IPS-15b (cell line): ENCODE results near the gene USP12.
"Not testable (repeated sequence)": the region's sequence is repeated elsewhere in the genome, so short reads cannot be mapped to it uniquely, and the experiment has no call there.

ENCODE experiments used
- H3K27me3 ChIP-seq: one replicate; pipeline ENCODE4 v1.6.1; 2013; ENCODE audit warnings: low read length; ENCODE audit not compliant: control insufficient read depth, insufficient read depth
- H3K36me3 ChIP-seq: one replicate; pipeline ENCODE4 v1.6.1; 2013; ENCODE audit warnings: low read length; ENCODE audit not compliant: control insufficient read depth, insufficient read depth
- H3K4me1 ChIP-seq: one replicate; pipeline ENCODE4 v1.6.1; 2013; ENCODE audit warnings: mild to moderate bottlenecking, low read length; ENCODE audit not compliant: control insufficient read depth, insufficient read depth
- H3K4me3 ChIP-seq: one replicate; pipeline ENCODE4 v1.5.1; 2013; ENCODE audit warnings: low read depth, low read length
- H3K9ac ChIP-seq: one replicate; pipeline ENCODE4 v1.6.1; 2013; ENCODE audit warnings: low read depth, mild to moderate bottlenecking, low read length
- H3K9me3 ChIP-seq: one replicate; pipeline ENCODE4 v1.6.1; 2013; ENCODE audit warnings: mild to moderate bottlenecking, low read length; ENCODE audit not compliant: control insufficient read depth, insufficient read depth

Gene USP12

GRCh38 chr13:27081893-27082679 is 89.5 kb downstream of the USP12 start:
- no peaks in the 10 kb centered on the region for H3K36me3 ChIP-seq
- no peak overlapping the region for H3K9ac ChIP-seq
- H3K27me3 ChIP-seq: no peaks in the 10 kb centered on the region
- H3K4me3 ChIP-seq: no peak overlapping the region
- no peaks in the 10 kb centered on the region for H3K9me3 ChIP-seq
- H3K4me1 ChIP-seq: no peaks in the 10 kb centered on the region

GRCh38 chr13:27080018-27080948 is 91.3 kb downstream of the USP12 start:
- H3K36me3 ChIP-seq: no peaks in the 10 kb centered on the region
- no peaks in the 10 kb centered on the region for H3K4me1 ChIP-seq
- H3K9me3 ChIP-seq: no peaks in the 10 kb centered on the region
- no peaks in the 10 kb centered on the region for H3K27me3 ChIP-seq
- no peak overlapping the region for H3K4me3 ChIP-seq
- H3K9ac ChIP-seq: no peak overlapping the region

GRCh38 chr13:27079421-27079958 is 92.1 kb downstream of the USP12 start:
- Histone ChIP-seq H3K4me3 (no peak overlapping the region), H3K36me3 (no peaks in the 10 kb centered on the region), H3K9ac (no peak overlapping the region), H3K27me3 (no peaks in the 10 kb centered on the region), H3K4me1 (no peaks in the 10 kb centered on the region), H3K9me3 (no peaks in the 10 kb centered on the region)

GRCh38 chr13:27077451-27077850 is 94.2 kb downstream of the USP12 start:
- no peaks in the 10 kb centered on the region for H3K4me1 ChIP-seq
- H3K27me3 ChIP-seq: no peaks in the 10 kb centered on the region
- H3K9me3 ChIP-seq: no peaks in the 10 kb centered on the region
- no peaks in the 10 kb centered on the region for H3K36me3 ChIP-seq
- H3K4me3 ChIP-seq: no peak overlapping the region
- H3K9ac ChIP-seq: no peak overlapping the region

- H3K9ac ChIP-seq: no peak overlapping the region
- H3K36me3 ChIP-seq: no peaks in the 10 kb centered on the region
- H3K4me1 ChIP-seq: no peaks in the 10 kb centered on the region
- H3K4me3 ChIP-seq: no peak overlapping the region
- no peaks in the 10 kb centered on the region for H3K27me3 ChIP-seq
- no peaks in the 10 kb centered on the region for H3K9me3 ChIP-seq
These were observed 95.2 kb downstream of the USP12 start for GRCh38 chr13:27076421-27076820.

- no peaks in the 10 kb centered on the region for H3K36me3 ChIP-seq
These were observed 98.4 kb downstream of the USP12 start for GRCh38 chr13:27073186-27073585.

GRCh38 chr13:27066123-27066522 is 105.5 kb downstream of the USP12 start:
- H3K36me3 ChIP-seq, H3K4me3 ChIP-seq, H3K4me1 ChIP-seq, H3K9ac ChIP-seq, H3K9me3 ChIP-seq, H3K27me3 ChIP-seq: not testable (repeated sequence)

More at GRCh38 chr13:27073186-27073585, 98.4 kb downstream of the USP12 start:
- Histone ChIP-seq H3K4me3 (no peak overlapping the region), H3K27me3 (no peaks in the 10 kb centered on the region), H3K9ac (no peak overlapping the region), H3K4me1 (no peaks in the 10 kb centered on the region), H3K9me3 (no peaks in the 10 kb centered on the region)

GRCh38 chr13:27065582-27065981 is 106.0 kb downstream of the USP12 start:
- H3K4me3 ChIP-seq: no peak overlapping the region
- no peaks in the 10 kb centered on the region for H3K27me3 ChIP-seq
- no peaks in the 10 kb centered on the region for H3K9me3 ChIP-seq
- H3K4me1 ChIP-seq: no peaks in the 10 kb centered on the region
- H3K36me3 ChIP-seq: no peaks in the 10 kb centered on the region
- no peak overlapping the region for H3K9ac ChIP-seq

- Histone ChIP-seq H3K4me1 (no peaks in the 10 kb centered on the region), H3K36me3 (no peaks in the 10 kb centered on the region), H3K9me3 (no peaks in the 10 kb centered on the region), H3K27me3 (no peaks in the 10 kb centered on the region), H3K4me3 (no peak overlapping the region), H3K9ac (no peak overlapping the region)
These were observed 107.2 kb downstream of the USP12 start for GRCh38 chr13:27064252-27064995.

GRCh38 chr13:27057817-27058216 is 113.8 kb downstream of the USP12 start:
- Histone ChIP-seq H3K4me1 (no peaks in the 10 kb centered on the region), H3K9me3 (no peaks in the 10 kb centered on the region), H3K9ac (no peak overlapping the region), H3K4me3 (no peak overlapping the region), H3K27me3 (no peaks in the 10 kb centered on the region), H3K36me3 (no peaks in the 10 kb centered on the region)

- Histone ChIP-seq H3K9ac (no peak overlapping the region), H3K9me3 (no peaks in the 10 kb centered on the region), H3K4me3 (no peak overlapping the region), H3K4me1 (no peaks in the 10 kb centered on the region), H3K27me3 (no peaks in the 10 kb centered on the region), H3K36me3 (no peaks in the 10 kb centered on the region)
These were observed 116.1 kb downstream of the USP12 start for GRCh38 chr13:27055526-27055925.
